ENCODE results near the gene C14orf132. TPM values are rescaled to one million over a fixed set of nuclear protein-coding genes. Genes with fewer than 3 reads are reported as not detected.

C14orf132 gene
- polyA plus RNA-seq, 3 donors: not detected

GRCh38 chr14:96095058-96095457 is 55.9 kb downstream of the C14orf132 start:
- no peak for TF ChIP-seq CTCF (IDR thresholded peaks at IDR 0.05)
- no peak overlapping the region for H3K27ac ChIP-seq (ENCODE audit: low read depth in 1 of 2, low read length in 2 of 2)
- H3K9me3 Mint-ChIP-seq: no peaks in the 10 kb centered on the region
- H3K9ac ChIP-seq (ENCODE audit: insufficient read depth, low read length, poor library complexity, severe bottlenecking): no peak overlapping the region
- no peaks in the 10 kb centered on the region for H3K36me3 Mint-ChIP-seq
- no peaks in the 10 kb centered on the region for H4K20me1 ChIP-seq (ENCODE audit: insufficient read depth, low read length)
- peaks cover 3 to 8% (median 4%) of the 10 kb centered on the region in 3 donors for H3K27me3 Mint-ChIP-seq (ENCODE audit: low read depth in 3 of 3)
- no peaks in the 10 kb centered on the region for H3K4me1 Mint-ChIP-seq
- H3K36me3 ChIP-seq (replicated peaks in 1 of 2; ENCODE audit: control insufficient read depth in 1 of 2, insufficient read depth in 2 of 2, low read length in 2 of 2): no peaks in the 10 kb centered on the region
- intact Hi-C loops (cut with micrococcal nuclease): no loop called here
- DNase-seq: no peak
- no peaks in the 10 kb centered on the region for H3K27me3 ChIP-seq (ENCODE audit: control insufficient read depth in 2 of 2, insufficient read depth in 2 of 2, low read length in 2 of 2)
- no peaks in the 10 kb centered on the region for H3K4me1 ChIP-seq (ENCODE audit: control insufficient read depth in 1 of 2, insufficient read depth in 2 of 2, low read length in 2 of 2)
- no peak overlapping the region for H3K4me3 ChIP-seq (replicated peaks in 1 of 3; ENCODE audit: low read depth in 2 of 3, low read length in 3 of 3)
- H3K79me2 ChIP-seq (ENCODE audit: insufficient read depth, low read length): no peaks in the 10 kb centered on the region
- no peak overlapping the region for H3K27ac Mint-ChIP-seq
- H2AFZ ChIP-seq (ENCODE audit: insufficient read depth, low read depth, low read length, poor library complexity, severe bottlenecking): no peak overlapping the region
- no peak overlapping the region for H3K4me3 Mint-ChIP-seq
- H3K9me3 ChIP-seq (replicated peaks in 1 of 2; ENCODE audit: control insufficient read depth in 1 of 2, insufficient read depth in 1 of 2, low read length in 2 of 2): no peaks in the 10 kb centered on the region
- 81% methylated on average over 2 of the region's 3 CpGs for WGBS (ENCODE audit: insufficient coverage)
- H3K4me2 ChIP-seq (replicated peaks; ENCODE audit: extremely low read depth, low read length, poor library complexity, severe bottlenecking): no peak overlapping the region

GRCh38 chr14:96095581-96096476 is 56.7 kb downstream of the C14orf132 start:
- no peaks in the 10 kb centered on the region for H3K9me3 ChIP-seq (replicated peaks in 1 of 2; ENCODE audit: control insufficient read depth in 1 of 2, insufficient read depth in 1 of 2, low read length in 2 of 2)
- H4K20me1 ChIP-seq (ENCODE audit: insufficient read depth, low read length): no peaks in the 10 kb centered on the region
- Mint-ChIP-seq H3K27ac (no peak overlapping the region), H3K36me3 (no peaks in the 10 kb centered on the region), H3K4me3 (peak overlapping the region in 1 of 2 donors; percentile 21), H3K9me3 (no peaks in the 10 kb centered on the region), H3K27me3 (ENCODE audit: low read depth in 3 of 3) (peaks cover 3 to 8% (median 4%) of the 10 kb centered on the region in 3 donors), H3K4me1 (no peaks in the 10 kb centered on the region)
- no peaks in the 10 kb centered on the region for H3K27me3 ChIP-seq (ENCODE audit: control insufficient read depth in 2 of 2, insufficient read depth in 2 of 2, low read length in 2 of 2)
- no peak for TF ChIP-seq CTCF (IDR thresholded peaks at IDR 0.05)
- no peak overlapping the region for H3K4me2 ChIP-seq (replicated peaks; ENCODE audit: extremely low read depth, low read length, poor library complexity, severe bottlenecking)
- DNase-seq: no peak
- WGBS (ENCODE audit: insufficient coverage): 73% methylated on average over 14 of the region's 16 CpGs
- H3K79me2 ChIP-seq (ENCODE audit: insufficient read depth, low read length): no peaks in the 10 kb centered on the region
- H2AFZ ChIP-seq (ENCODE audit: insufficient read depth, low read depth, low read length, poor library complexity, severe bottlenecking): no peak overlapping the region
- H3K4me3 ChIP-seq (replicated peaks in 1 of 3; ENCODE audit: low read depth in 2 of 3, low read length in 3 of 3): no peak overlapping the region
- H3K9ac ChIP-seq (ENCODE audit: insufficient read depth, low read length, poor library complexity, severe bottlenecking): no peak overlapping the region
- H3K27ac ChIP-seq (ENCODE audit: low read depth in 1 of 2, low read length in 2 of 2): no peak overlapping the region
- no peaks in the 10 kb centered on the region for H3K4me1 ChIP-seq (ENCODE audit: control insufficient read depth in 1 of 2, insufficient read depth in 2 of 2, low read length in 2 of 2)
- intact Hi-C loops (cut with micrococcal nuclease): no loop called here
- H3K36me3 ChIP-seq (replicated peaks in 1 of 2; ENCODE audit: control insufficient read depth in 1 of 2, insufficient read depth in 2 of 2, low read length in 2 of 2): no peaks in the 10 kb centered on the region
